Fibroblast of lung (primary cell): ENCODE results near the gene TAGLN2. TPM values are rescaled to one million over a fixed set of nuclear protein-coding genes. Genes with fewer than 3 reads are reported as not detected.

Experiments
- DNase-seq, 2 donors: peaks; one replicate each; pipeline versions ENCODE4 v3.0.0 to v3.0.0-alpha.2; 2010; ENCODE audit warnings: low read depth in 2 of 2
- H2AFZ ChIP-seq: 2 replicates; pipeline ENCODE4 v1.5.1; 2012; ENCODE audit warnings: low read length, control low read depth, inconsistent platforms
- H3K27ac ChIP-seq: 2 replicates; pipeline ENCODE4 v1.5.1; 2011; ENCODE audit warnings: low read length, control low read depth; ENCODE audit not compliant: insufficient read depth
- H3K27me3 ChIP-seq: 2 replicates; pipeline ENCODE4 v1.5.1; 2011; ENCODE audit warnings: mild to moderate bottlenecking, low read length; ENCODE audit not compliant: control insufficient read depth, insufficient read depth
- H3K36me3 ChIP-seq: 2 replicates; pipeline ENCODE4 v1.5.1; 2011; ENCODE audit warnings: low read length; ENCODE audit not compliant: control insufficient read depth, insufficient read depth
- H3K4me1 ChIP-seq: 2 replicates; pipeline ENCODE4 v1.5.1; 2011; ENCODE audit warnings: low read length; ENCODE audit not compliant: control insufficient read depth, insufficient read depth; ENCODE audit errors: extremely low read depth
- H3K4me2 ChIP-seq: 2 replicates; pipeline ENCODE4 v1.5.1; 2011; ENCODE audit warnings: low read length, control low read depth; ENCODE audit not compliant: insufficient read depth; ENCODE audit errors: extremely low read depth
- H3K4me3 ChIP-seq, 4 experiments: fragments of 200-600 bp in 1 of 4; sonication (generic) in 1 of 4; replicated peaks in 1 of 4; 2 replicates each; pipeline ENCODE4 v1.5.1; 2011 to 2016; ENCODE audit warnings: low read length in 4 of 4, low read depth in 3 of 4, mild to moderate bottlenecking in 3 of 4, control low read depth in 2 of 4, inconsistent platforms in 1 of 4, mixed read lengths in 1 of 4; ENCODE audit not compliant: insufficient read depth in 1 of 4; ENCODE audit errors: control extremely low read depth in 1 of 4
- H3K79me2 ChIP-seq: 2 replicates; pipeline ENCODE4 v1.5.1; 2012; ENCODE audit warnings: mild to moderate bottlenecking, low read length, inconsistent platforms; ENCODE audit not compliant: control insufficient read depth, insufficient read depth
- H3K9ac ChIP-seq: 2 replicates; pipeline ENCODE4 v1.5.1; 2011; ENCODE audit warnings: mild to moderate bottlenecking, low read length, control low read depth; ENCODE audit not compliant: insufficient read depth
- H3K9me3 ChIP-seq: 2 replicates; pipeline ENCODE4 v1.5.1; 2012; ENCODE audit warnings: low read depth, low read length; ENCODE audit not compliant: control insufficient read depth, insufficient read depth
- H4K20me1 ChIP-seq: 2 replicates; pipeline ENCODE4 v1.5.1; 2011; ENCODE audit warnings: low read length; ENCODE audit not compliant: control insufficient read depth, insufficient read depth; ENCODE audit errors: extremely low read depth
- CTCF ChIP-seq, 2 donors: IDR thresholded peaks in 1 of 2; conservative IDR thresholded peaks in 1 of 2; 1 replicate in 1 of 2; 2 replicates in 1 of 2; pipeline ENCODE4 v1.5.1; 2011 to 2012; ENCODE audit warnings: low read length in 2 of 2, control low read depth in 1 of 2, inconsistent platforms in 1 of 2, low read depth in 1 of 2, mild to moderate bottlenecking in 1 of 2
- EZH2 ChIP-seq: IDR thresholded peaks from 2 replicates; pipeline ENCODE4 v1.5.1; 2012; ENCODE audit warnings: low read length, control low read depth, mild to moderate bottlenecking; ENCODE audit errors: missing control alignments
- polyA plus RNA-seq, 2 donors: library from polyadenylated mRNA; depleted of rRNA in 1 of 2; stranded (reverse) in 1 of 2; unstranded in 1 of 2; fragments of >200 nt; gene quantifications; 2 replicates each; pipeline ENCODE4 v1.2.1, GENCODE V29; 2011 to 2012; ENCODE audit warnings: missing spikeins in 1 of 2
- total RNA-seq: library from RNA; depleted of rRNA; stranded (reverse); fragments of >200 nt; gene quantifications from 2 replicates; pipeline ENCODE4 v1.2.1, GENCODE V29; 2014

TAGLN2 gene
- total and polyA plus RNA-seq, 2 donors (not counting 1 experiment from before 2014, with no cell fraction given): 300 to 718 TPM

DNA sequence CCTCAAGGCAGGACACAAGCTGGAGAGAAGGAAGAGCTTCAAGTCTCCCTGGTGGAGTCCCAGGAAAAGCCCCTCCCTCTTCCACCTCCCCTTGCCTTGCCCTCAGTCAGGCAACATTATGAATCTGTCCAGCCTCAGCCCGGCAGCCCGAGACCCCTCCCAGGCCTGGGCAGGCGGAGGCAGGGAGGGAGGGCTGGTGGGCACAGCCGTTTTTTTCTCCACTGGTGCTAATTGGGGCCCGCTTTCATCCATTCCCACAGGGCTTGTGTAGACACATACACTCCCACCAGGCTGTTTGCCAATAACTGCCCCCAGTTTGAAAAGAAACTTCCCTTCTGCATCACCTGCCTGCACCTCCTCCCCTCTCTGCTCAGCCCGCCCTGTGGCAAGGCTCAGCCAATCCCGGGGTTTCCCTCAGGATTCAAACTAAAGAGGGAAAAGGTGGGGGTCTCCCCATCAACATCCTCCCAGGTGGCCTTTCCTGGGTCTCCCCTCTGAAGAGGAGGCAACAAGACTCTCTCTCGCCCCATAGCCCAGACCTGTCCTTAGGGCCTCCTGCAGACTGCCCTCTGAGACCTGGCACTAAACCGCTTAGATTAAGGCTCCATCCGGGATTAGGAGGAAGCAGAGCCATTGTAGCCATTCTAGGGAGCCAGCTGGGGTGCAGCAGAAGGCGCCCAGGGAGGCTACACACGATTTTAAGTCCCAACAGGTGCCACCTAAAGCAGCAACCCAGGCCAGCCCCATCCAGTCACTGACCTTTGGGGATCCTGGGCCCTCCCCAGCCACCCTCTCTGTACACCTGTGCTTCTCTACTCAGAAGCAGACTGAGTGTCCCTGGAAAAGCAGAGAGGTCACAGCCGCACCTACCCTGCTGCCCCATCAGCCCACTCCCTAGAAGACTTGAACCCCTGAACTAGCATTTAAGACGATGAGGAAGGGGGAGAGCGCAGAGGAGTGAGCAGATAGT is 16.6 kb upstream of the TAGLN2 start:
- no peaks in the 10 kb centered on the region for H3K4me1 ChIP-seq
- no peak overlapping the region for H3K27ac ChIP-seq
- H2AFZ ChIP-seq: no peak overlapping the region
- H3K4me2 ChIP-seq: no peak overlapping the region
- H3K36me3 ChIP-seq: no peaks in the 10 kb centered on the region
- no peaks in the 10 kb centered on the region for H4K20me1 ChIP-seq
- H3K4me3 ChIP-seq: no peak overlapping the region
- H3K27me3 ChIP-seq: peaks cover 36% of the 10 kb centered on the region
- H3K79me2 ChIP-seq: no peaks in the 10 kb centered on the region
- no peak for DNase-seq
- TF ChIP-seq CTCF (conservative IDR thresholded peaks at IDR 0.05 in 1 of 2, IDR thresholded peaks at IDR 0.05 in 1 of 2; ENCODE audit: low read depth in 1 of 2, low read length in 2 of 2) (no peak), EZH2 (no peak)
- no peaks in the 10 kb centered on the region for H3K9me3 ChIP-seq
- no peak overlapping the region for H3K9ac ChIP-seq

DNA sequence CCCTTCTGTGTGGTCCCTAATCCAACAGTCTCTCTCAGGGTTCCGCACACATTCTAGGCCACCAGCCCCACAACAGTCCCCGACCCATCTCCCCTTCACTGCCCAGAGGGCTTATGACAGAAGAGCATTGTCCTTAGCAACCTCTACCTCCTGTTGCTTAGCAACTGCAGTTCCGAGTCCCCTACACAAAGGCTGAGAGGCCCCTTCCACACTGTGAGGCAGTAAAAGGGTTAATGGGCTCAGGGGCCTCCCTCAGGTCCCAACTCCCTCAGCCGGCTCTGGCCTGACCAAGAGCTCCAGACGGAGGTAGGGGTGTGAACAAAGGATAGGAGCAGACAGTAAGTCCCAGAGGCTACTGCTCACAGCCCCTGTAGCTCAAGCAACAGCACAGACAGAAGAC is 15.8 kb upstream of the TAGLN2 start:
- Histone ChIP-seq H3K27ac (no peak overlapping the region), H3K27me3 (peaks cover 33% of the 10 kb centered on the region), H2AFZ (no peak overlapping the region), H3K79me2 (no peaks in the 10 kb centered on the region), H3K4me3 (no peak overlapping the region), H3K4me2 (no peak overlapping the region), H4K20me1 (no peaks in the 10 kb centered on the region), H3K9ac (no peak overlapping the region), H3K4me1 (no peaks in the 10 kb centered on the region), H3K9me3 (no peaks in the 10 kb centered on the region), H3K36me3 (no peaks in the 10 kb centered on the region)
- TF ChIP-seq EZH2 (no peak), CTCF (conservative IDR thresholded peaks at IDR 0.05 in 1 of 2, IDR thresholded peaks at IDR 0.05 in 1 of 2; ENCODE audit: low read depth in 1 of 2, low read length in 2 of 2) (no peak)
- no peak for DNase-seq

GRCh38 chr1:159940006-159940620 is 14.8 kb upstream of the TAGLN2 start:
- TF ChIP-seq EZH2 (no peak), CTCF (conservative IDR thresholded peaks at IDR 0.05 in 1 of 2, IDR thresholded peaks at IDR 0.05 in 1 of 2; ENCODE audit: low read depth in 1 of 2, low read length in 2 of 2) (no peak)
- H3K4me2 ChIP-seq: no peak overlapping the region
- no peaks in the 10 kb centered on the region for H3K9me3 ChIP-seq
- no peak for DNase-seq
- no peak overlapping the region for H3K9ac ChIP-seq
- no peaks in the 10 kb centered on the region for H3K36me3 ChIP-seq
- peaks cover 36% of the 10 kb centered on the region for H3K27me3 ChIP-seq
- no peaks in the 10 kb centered on the region for H3K4me1 ChIP-seq
- H3K79me2 ChIP-seq: no peaks in the 10 kb centered on the region
- H3K27ac ChIP-seq: no peak overlapping the region
- no peak overlapping the region for H3K4me3 ChIP-seq
- H4K20me1 ChIP-seq: no peaks in the 10 kb centered on the region
- H2AFZ ChIP-seq: no peak overlapping the region
